ENCODE data around the gene LTN1. TPM values are rescaled to one million over a fixed set of nuclear protein-coding genes. Genes with fewer than 3 reads are reported as not detected.
A peak's percentile ranks its signal among the peaks of the same experiment; 100 is the strongest.

LTN1 gene, protein sequence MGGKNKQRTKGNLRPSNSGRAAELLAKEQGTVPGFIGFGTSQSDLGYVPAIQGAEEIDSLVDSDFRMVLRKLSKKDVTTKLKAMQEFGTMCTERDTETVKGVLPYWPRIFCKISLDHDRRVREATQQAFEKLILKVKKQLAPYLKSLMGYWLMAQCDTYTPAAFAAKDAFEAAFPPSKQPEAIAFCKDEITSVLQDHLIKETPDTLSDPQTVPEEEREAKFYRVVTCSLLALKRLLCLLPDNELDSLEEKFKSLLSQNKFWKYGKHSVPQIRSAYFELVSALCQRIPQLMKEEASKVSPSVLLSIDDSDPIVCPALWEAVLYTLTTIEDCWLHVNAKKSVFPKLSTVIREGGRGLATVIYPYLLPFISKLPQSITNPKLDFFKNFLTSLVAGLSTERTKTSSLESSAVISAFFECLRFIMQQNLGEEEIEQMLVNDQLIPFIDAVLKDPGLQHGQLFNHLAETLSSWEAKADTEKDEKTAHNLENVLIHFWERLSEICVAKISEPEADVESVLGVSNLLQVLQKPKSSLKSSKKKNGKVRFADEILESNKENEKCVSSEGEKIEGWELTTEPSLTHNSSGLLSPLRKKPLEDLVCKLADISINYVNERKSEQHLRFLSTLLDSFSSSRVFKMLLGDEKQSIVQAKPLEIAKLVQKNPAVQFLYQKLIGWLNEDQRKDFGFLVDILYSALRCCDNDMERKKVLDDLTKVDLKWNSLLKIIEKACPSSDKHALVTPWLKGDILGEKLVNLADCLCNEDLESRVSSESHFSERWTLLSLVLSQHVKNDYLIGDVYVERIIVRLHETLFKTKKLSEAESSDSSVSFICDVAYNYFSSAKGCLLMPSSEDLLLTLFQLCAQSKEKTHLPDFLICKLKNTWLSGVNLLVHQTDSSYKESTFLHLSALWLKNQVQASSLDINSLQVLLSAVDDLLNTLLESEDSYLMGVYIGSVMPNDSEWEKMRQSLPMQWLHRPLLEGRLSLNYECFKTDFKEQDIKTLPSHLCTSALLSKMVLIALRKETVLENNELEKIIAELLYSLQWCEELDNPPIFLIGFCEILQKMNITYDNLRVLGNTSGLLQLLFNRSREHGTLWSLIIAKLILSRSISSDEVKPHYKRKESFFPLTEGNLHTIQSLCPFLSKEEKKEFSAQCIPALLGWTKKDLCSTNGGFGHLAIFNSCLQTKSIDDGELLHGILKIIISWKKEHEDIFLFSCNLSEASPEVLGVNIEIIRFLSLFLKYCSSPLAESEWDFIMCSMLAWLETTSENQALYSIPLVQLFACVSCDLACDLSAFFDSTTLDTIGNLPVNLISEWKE (N-terminal part only)
- 10 to 100 TPM; 30.3 to 30.5 TPM for total RNA-seq
- polyA plus RNA-seq, result 10 to 100 TPM; 12.0 to 14.1 (median 13.0) TPM
- total RNA-seq, result 79.8 to 133 (median 117) reads per million in 6 experiments

DNA sequence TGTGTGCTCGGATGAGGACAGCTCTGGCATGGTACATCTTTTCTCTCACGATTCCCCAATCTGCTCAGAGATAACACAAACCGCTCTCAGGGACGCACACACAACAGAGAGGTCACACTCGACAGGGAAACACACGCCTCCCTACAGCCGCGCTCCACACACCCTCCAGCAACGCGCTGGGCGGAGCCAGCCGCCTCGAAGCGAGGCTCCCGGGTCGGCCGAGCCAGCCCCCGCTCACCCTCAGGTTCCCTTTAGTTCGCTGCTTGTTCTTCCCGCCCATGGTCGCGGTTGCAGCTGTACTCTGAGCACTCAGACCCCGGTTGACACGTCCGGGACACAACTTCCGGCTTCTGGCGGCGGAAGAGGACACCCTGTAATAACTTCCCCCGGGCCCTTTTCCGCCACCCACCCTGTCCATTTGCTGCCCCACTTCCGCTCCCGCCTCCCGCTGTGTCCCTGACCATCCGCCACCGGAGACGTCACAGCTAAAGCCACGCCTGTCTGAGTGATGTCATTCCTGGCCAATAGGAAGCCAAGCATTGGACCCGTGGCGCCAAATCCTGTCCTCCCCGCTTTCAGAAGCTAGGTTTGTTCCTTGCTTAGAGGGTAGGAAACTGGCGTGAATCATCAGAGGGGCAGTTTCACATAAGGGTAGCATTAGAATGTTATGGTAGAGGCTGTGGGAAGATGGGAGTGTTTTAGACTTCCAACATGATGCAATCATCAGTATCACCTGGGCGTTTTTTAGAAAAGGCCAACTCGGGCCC lies at the start of gene LTN1:
TSS of gene LTN1 (minus strand) at position 352 of the 767 bp plus-strand sequence. CDS start at position 280, 72 bp downstream.
- H3K27me3 Mint-ChIP-seq, result no peaks in the 10 kb centered on the region
- H3K36me3 Mint-ChIP-seq, result peaks cover 0 to 15% (median 0%) of the 10 kb centered on the region in 3 donors
- peak within 1 kb of the TSS; percentile 94 to 99 (median 98) for H3K27ac Mint-ChIP-seq
- DNase-seq (peak; percentile 92 to 99 (median 98)), ATAC-seq (peak; percentile 91 to 92)
- no peaks in the 10 kb centered on the region for H3K9me3 Mint-ChIP-seq
- H3K4me3 Mint-ChIP-seq, result peak within 1 kb of the TSS; percentile 92 to 99 (median 98)
- peaks cover 14 to 46% (median 38%) of the 10 kb centered on the region in 4 donors for H3K4me1 Mint-ChIP-seq
- POLR2A ChIA-PET, result interaction anchor here (0.5 to 4.6 kb wide), 11 partner anchors 10 to 309 kb away, joined by 3 to 130 read pairs (median 7); partner anchors contain the start of genes BACH1, CCT8, RWDD2B and USP16

DNA sequence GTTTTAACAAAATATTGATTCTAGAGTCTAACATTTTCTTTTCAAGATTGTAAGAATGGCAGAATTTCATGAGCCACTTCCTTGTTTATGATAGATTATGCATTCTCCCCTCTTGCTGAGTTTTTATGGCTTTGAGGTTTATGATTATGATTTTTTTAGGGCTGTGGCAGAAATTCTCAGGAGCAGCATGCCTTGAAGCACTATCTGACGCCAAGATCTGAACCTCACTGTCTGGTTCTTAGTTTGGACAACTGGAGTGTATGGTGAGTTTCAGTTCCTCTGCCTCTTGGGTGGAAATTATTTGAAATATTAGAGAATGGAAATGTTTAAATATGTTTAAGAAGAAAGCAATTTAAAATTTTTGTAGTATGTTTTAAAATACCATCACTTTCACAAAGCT lies 42.0 kb upstream of the LTN1 start:
- no peak for ATAC-seq
- POLR2A ChIA-PET, result no interaction called here
- H3K36me3 Mint-ChIP-seq, result peaks cover 4 to 89% (median 26%) of the 10 kb centered on the region in 3 donors

DNA sequence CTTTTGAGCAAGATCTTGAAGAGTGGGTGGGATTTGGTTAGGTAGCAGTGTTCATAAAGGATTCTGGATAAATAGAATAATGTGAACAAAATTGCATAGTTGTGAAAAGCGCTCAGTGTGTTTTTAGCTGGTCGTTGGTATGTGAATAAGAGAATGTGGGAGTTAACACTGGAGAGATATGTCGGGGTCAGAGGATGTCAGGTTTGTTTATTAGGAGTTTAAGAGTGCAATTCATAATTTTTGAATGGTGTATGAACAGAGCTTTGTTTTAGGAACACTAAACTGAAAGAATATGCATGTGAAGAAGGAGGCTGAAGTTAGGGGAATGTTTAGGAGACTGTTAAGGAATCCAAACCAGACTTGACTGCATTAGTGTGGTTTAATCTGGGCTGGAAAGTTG lies 41.2 kb upstream of the LTN1 start:
- POLR2A ChIA-PET, result interaction anchor here (0.6 kb wide), 2 partner anchors 15 to 281 kb away, joined by 3 read pairs; partner anchors contain the start of gene RWDD2B
- Mint-ChIP-seq H3K36me3 (peaks cover 8 to 91% (median 24%) of the 10 kb centered on the region in 3 donors), H3K9me3 (no peaks in the 10 kb centered on the region), H3K4me1 (peaks cover 11 to 33% (median 17%) of the 10 kb centered on the region in 4 donors), H3K27me3 (no peaks in the 10 kb centered on the region), H3K4me3 (no peak overlapping the region), H3K27ac (peak overlapping the region in 6 of 10 donors; percentile 4 to 62 (median 16))
- no peak for ATAC-seq
- DNase-seq, result no peak

More for the DNA sequence above, 42.0 kb upstream of the LTN1 start:
- peaks cover 7 to 31% (median 15%) of the 10 kb centered on the region in 4 donors for H3K4me1 Mint-ChIP-seq
- H3K9me3 Mint-ChIP-seq, result no peaks in the 10 kb centered on the region
- peak overlapping the region in 1 of 10 donors; percentile 28 for H3K27ac Mint-ChIP-seq
- no peak overlapping the region for H3K4me3 Mint-ChIP-seq
- no peak for DNase-seq
- H3K27me3 Mint-ChIP-seq, result no peaks in the 10 kb centered on the region

DNA sequence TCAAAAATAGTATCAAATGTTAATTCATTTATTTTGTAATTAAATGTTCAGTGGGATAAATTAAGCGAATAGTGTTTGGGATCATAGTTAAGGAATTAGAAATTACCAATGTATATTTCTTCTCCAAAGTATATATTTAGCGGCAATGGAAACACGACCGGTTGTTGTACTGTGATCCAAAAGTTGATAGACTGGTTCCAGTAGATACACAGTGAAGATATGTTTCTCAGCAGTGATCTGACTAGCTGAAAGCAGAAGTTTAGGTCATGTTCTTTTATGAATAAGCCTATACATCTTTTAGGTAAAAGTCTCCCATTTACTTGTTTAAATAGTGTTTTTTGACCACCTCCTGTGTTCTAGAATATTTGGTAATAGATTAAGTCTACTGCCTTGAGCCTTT lies 40.6 kb upstream of the LTN1 start:
- ATAC-seq (no peak), DNase-seq (no peak)
- Mint-ChIP-seq H3K27ac (peak overlapping the region in 3 of 10 donors; percentile 8 to 62 (median 11)), H3K4me1 (peaks cover 11 to 35% (median 17%) of the 10 kb centered on the region in 4 donors), H3K9me3 (no peaks in the 10 kb centered on the region), H3K27me3 (no peaks in the 10 kb centered on the region), H3K4me3 (no peak overlapping the region), H3K36me3 (peaks cover 8 to 91% (median 24%) of the 10 kb centered on the region in 3 donors)
- POLR2A ChIA-PET, result interaction anchor here (0.6 to 1.4 kb wide), 3 partner anchors 9 to 282 kb away, joined by 3 to 4 read pairs (median 3); partner anchors contain the start of genes RWDD2B and USP16

DNA sequence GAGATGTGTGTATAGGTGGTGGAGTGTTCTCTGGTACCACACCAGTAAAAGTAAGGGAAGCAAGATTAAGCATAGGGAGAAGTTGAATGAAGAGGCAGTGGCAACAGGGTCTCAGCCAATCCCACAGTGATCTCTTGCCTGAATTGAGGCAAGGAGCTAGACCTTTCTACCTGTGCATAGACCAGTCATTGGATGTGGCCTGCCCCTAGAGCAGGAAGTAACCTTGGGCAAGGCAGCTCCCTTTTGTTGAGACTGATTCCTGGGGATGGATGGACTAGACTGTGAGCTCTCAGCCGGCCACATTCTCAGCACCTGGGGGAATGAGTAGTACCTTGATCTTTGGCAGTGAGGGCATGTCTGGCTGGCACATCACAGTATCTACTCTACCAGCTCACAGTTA lies 38.2 kb upstream of the LTN1 start:
- H3K27me3 Mint-ChIP-seq, result no peaks in the 10 kb centered on the region

DNA sequence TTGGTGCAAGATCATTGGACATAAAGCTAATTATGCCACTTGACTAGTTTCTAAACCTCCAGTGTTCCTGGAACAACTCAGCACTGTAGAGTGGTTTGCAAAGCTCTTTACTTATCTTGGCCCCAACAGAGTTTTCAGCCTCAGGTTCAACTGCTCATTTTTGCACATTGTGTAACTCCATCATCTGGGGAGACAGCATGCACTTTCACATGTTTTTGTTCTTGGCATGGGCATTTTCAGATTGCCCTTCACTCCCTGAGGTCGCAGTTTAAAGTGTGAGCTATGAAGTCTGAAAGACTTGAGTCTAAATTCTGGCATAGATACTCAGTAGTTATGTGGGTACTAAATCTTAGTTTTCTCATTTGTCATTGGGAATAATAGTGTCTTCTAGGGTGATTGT lies 36.8 kb upstream of the LTN1 start:
- DNase-seq (no peak), ATAC-seq (no peak)
- Mint-ChIP-seq H3K27ac (peak overlapping the region in 2 of 10 donors; percentile 16 to 35), H3K9me3 (no peaks in the 10 kb centered on the region), H3K4me3 (no peak overlapping the region), H3K36me3 (peaks cover 4 to 75% (median 19%) of the 10 kb centered on the region in 3 donors), H3K4me1 (peaks cover 26 to 56% (median 40%) of the 10 kb centered on the region in 4 donors), H3K27me3 (no peaks in the 10 kb centered on the region)
- POLR2A ChIA-PET, result no interaction called here

More for the DNA sequence above, 38.2 kb upstream of the LTN1 start:
- peaks cover 17 to 46% (median 29%) of the 10 kb centered on the region in 4 donors for H3K4me1 Mint-ChIP-seq
- DNase-seq (no peak), ATAC-seq (no peak)
- POLR2A ChIA-PET, result no interaction called here
- peak overlapping the region in 4 of 10 donors; percentile 11 to 41 (median 32) for H3K27ac Mint-ChIP-seq
- peaks cover 4 to 83% (median 19%) of the 10 kb centered on the region in 3 donors for H3K36me3 Mint-ChIP-seq
- no peak overlapping the region for H3K4me3 Mint-ChIP-seq
- H3K9me3 Mint-ChIP-seq, result no peaks in the 10 kb centered on the region

DNA sequence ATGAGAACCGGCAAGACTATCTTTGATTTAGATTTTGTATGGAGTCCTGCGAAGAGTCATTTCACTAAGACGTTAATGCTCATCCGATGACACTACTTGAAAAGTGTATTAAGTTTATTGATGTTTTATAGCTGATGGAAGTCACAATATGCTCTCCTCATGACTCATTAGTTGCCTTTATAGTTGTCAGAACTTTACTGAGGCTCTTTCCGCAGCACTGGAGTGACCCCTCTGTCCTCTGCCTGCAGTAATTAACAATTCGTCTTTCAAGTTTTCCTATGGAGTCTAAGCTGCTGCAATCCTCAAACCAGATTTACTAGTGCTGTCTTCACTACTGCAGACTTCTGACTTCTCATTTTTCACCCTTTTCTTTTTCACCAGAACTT lies 32.6 kb upstream of the LTN1 start:
- H3K4me3 Mint-ChIP-seq, result peak overlapping the region; percentile 94 to 99 (median 97)
- peaks cover 23 to 60% (median 54%) of the 10 kb centered on the region in 4 donors for H3K4me1 Mint-ChIP-seq
- peaks cover 0 to 1% (median 0%) of the 10 kb centered on the region in 5 donors for H3K27me3 Mint-ChIP-seq
- no peak for ATAC-seq
- no peak for DNase-seq
- no peaks in the 10 kb centered on the region for H3K9me3 Mint-ChIP-seq
- POLR2A ChIA-PET, result interaction anchor here (0.7 to 12.8 kb wide), 12 partner anchors 16 to 424 kb away, joined by 3 to 370 read pairs (median 5); partner anchors contain the start of genes BACH1, CCT8 and LTN1
- H3K36me3 Mint-ChIP-seq, result peaks cover 2 to 36% (median 4%) of the 10 kb centered on the region in 3 donors
- H3K27ac Mint-ChIP-seq, result peak overlapping the region; percentile 98 to 100 (median 100)

DNA sequence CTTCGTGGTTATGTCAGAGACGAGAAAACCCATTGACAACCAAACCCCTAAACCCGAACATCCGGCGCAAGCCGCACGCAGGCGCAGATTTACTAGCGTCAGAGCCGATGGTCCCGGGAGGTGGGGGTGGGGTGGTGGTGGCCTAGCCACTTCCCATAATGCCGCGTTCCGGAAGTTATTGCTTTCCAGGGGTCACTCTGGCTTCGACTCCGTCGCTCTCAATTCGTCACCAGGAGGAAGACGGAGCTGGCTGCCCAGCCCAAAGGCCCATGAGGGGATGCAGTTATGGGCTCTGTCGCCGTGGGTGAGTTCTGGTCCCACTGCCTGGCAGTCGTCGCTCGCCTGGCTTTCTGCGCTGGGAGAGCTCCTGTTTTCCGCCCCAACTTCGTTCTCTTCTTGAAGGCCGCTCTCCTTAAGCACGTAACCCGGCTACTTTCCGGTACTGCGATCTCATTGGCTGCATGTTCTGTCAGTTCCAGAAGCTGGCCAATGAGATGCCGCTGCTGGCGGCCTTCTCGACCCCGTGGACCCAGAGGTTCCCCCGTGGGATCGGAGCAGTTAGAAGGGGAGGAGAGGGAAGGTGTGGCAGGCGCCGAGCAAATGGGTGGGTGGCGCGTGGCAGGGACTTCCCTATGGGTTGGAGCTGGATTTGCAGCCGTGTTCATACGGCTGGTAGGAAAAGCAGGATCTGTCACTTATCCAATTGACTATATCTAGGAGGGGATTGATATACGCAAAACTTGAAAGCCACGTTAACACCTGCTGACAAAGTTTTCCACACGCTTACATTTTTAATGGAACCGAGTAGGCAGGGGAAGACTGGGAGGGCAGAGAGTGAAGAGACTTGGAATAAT lies 32.0 kb upstream of the LTN1 start, which contains the start of gene USP16:
TSS of gene USP16 (plus strand) at position 195 of the 854 bp plus-strand sequence. CDS start 3,246 bp downstream, outside the sequence.
- Mint-ChIP-seq H3K4me1 (peaks cover 24 to 64% (median 56%) of the 10 kb centered on the region in 4 donors), H3K27ac (peak within 1 kb of the TSS; percentile 98 to 100 (median 100))
- POLR2A ChIA-PET, result interaction anchor here (0.6 to 12.8 kb wide), 14 partner anchors 8 to 424 kb away, joined by 3 to 370 read pairs (median 4); partner anchors contain the start of genes BACH1, CCT8 and LTN1

DNA sequence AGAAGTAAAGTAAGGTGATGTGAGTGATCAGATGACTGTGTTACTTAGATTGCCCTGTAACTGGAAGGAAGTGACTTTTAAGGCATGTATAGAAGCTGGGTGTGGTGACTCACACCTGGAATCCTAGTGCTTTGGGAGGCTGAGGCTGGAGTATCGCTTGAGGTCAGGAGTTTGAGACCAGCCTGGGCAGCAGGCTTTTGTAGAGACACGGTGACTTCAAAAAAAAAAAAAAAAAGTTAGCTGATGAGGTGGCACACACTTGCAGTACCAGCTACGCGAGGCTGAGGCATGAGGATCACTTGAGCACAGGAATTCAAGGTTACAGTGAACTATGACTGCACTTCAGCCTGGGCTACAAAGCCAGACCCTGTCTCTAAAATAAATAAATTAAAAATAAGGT lies 29.5 kb upstream of the LTN1 start:
- Mint-ChIP-seq H3K36me3 (peaks cover 0 to 9% (median 2%) of the 10 kb centered on the region in 3 donors), H3K4me3 (peak overlapping the region; percentile 8 to 82 (median 52)), H3K9me3 (no peaks in the 10 kb centered on the region), H3K27me3 (peaks cover 0 to 1% (median 0%) of the 10 kb centered on the region in 5 donors), H3K4me1 (peaks cover 29 to 73% (median 65%) of the 10 kb centered on the region in 4 donors), H3K27ac (peak overlapping the region; percentile 48 to 99 (median 91))
- POLR2A ChIA-PET, result interaction anchor here (0.6 to 12.8 kb wide), 7 partner anchors 10 to 138 kb away, joined by 3 to 370 read pairs (median 39); partner anchors contain the start of genes CCT8 and LTN1
- DNase-seq (peak in 3 of 10 donors; percentile 14 to 34 (median 25)), ATAC-seq (no peak)

More for the DNA sequence above, 32.0 kb upstream of the LTN1 start, which contains the start of gene USP16:
- ATAC-seq (peak; percentile 90 to 93), DNase-seq (peak; percentile 82 to 99 (median 94))
- H3K4me3 Mint-ChIP-seq, result peak within 1 kb of the TSS; percentile 94 to 99 (median 97)
- peaks cover 2 to 31% (median 4%) of the 10 kb centered on the region in 3 donors for H3K36me3 Mint-ChIP-seq
- H3K9me3 Mint-ChIP-seq, result no peaks in the 10 kb centered on the region
- peaks cover 0 to 1% (median 0%) of the 10 kb centered on the region in 5 donors for H3K27me3 Mint-ChIP-seq

Data from naive thymus-derived CD8-positive, alpha-beta T cell (primary cell).